NCI-H69 (cell line): ENCODE measurements around the gene ENPP7.

Source experiments
- DNase-seq: peaks from one replicate; lab custom pipeline; 2025; lab: John Stamatoyannopoulos, UW

Gene ENPP7

DNA sequence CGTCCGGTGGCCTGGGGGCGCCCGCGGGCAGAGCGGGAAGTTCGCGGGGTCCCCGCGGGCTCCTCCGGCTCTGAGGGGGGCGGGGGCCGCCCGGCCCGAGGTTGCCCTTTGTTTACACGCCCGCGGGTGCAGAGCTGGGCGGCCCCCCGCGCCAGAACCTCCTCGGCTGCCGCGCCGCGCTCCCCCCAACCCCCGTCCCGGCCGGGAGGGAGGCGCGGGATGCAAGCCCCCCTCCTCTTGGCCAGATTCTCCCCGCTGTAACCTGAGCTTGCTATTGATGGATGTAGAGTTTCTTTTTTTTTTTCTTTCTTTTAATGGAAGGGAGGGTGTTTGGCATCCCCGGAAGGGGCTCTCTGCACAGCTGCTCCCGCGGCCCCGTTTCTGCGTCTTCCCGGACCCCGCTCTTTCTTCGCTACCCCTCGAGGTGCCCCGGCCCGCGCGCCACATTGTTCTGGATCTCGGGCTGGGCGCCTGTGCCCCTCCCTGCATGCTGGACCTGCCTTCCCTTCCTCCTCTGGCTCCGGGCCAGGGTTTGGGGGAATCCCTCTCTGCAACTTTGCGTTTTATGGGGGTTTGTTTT lies 47.9 kb downstream of the ENPP7 start:
- peak; percentile 80 for DNase-seq

DNA sequence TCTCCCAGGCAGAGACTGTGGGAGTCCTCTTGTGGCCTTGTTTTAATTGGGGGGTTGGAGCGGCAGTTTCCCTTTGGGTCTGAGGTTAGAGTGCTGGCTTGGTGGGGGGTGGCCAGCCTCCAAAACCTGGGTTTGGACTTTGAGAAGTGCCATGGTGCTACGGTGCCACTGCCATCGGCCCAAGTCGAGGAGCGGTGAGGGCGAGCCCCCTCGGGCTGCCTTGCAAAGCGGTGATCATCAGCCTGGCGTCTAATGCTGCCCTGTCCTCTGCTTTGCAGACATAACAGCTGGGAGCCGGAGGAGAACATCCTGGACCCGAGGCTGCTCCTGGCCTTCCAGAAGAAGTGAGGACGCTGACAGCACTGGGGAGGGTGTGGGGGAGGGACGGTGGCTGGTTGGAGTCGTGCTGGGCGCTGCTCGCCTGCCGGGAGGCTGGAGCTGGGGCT lies 48.4 kb downstream of the ENPP7 start:
- no peak for DNase-seq

GRCh38 chr17:79779661-79780365 lies 49.1 kb downstream of the ENPP7 start:
- DNase-seq, result no peak

- no peak for DNase-seq
These were observed 50.4 kb downstream of the ENPP7 start for GRCh38 chr17:79781012-79781650.

GRCh38 chr17:79781736-79782575 lies 51.2 kb downstream of the ENPP7 start:
- no peak for DNase-seq

GRCh38 chr17:79783891-79784290 lies 53.1 kb downstream of the ENPP7 start:
- no peak for DNase-seq

DNA sequence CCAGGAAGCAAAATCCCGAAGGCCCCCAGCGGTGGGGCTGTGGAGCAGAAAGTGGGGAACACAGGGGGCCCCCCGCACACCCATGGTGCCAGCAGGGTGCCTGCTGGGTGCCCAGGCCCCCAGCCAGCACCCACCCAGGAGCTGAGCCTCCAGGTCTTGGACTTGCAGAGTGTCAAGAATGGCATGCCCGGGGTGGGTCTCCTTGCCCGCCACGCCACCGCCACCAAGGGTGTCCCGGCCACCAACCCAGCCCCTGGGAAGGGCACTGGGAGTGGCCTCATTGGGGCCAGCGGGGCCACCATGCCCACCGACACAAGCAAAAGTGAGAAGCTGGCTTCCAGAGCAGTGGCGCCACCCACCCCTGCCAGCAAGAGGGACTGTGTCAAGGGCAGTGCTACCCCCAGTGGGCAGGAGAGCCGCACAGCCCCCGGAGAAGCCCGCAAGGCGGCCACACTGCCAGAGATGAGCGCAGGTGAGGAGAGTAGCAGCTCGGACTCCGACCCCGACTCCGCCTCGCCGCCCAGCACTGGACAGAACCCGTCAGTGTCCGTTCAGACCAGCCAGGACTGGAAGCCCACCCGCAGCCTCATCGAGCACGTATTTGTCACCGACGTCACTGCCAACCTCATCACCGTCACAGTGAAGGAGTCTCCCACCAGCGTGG lies 53.7 kb downstream of the ENPP7 start:
- DNase-seq, result no peak

- no peak for DNase-seq
These were observed 54.5 kb downstream of the ENPP7 start for GRCh38 chr17:79785017-79785899.

DNA sequence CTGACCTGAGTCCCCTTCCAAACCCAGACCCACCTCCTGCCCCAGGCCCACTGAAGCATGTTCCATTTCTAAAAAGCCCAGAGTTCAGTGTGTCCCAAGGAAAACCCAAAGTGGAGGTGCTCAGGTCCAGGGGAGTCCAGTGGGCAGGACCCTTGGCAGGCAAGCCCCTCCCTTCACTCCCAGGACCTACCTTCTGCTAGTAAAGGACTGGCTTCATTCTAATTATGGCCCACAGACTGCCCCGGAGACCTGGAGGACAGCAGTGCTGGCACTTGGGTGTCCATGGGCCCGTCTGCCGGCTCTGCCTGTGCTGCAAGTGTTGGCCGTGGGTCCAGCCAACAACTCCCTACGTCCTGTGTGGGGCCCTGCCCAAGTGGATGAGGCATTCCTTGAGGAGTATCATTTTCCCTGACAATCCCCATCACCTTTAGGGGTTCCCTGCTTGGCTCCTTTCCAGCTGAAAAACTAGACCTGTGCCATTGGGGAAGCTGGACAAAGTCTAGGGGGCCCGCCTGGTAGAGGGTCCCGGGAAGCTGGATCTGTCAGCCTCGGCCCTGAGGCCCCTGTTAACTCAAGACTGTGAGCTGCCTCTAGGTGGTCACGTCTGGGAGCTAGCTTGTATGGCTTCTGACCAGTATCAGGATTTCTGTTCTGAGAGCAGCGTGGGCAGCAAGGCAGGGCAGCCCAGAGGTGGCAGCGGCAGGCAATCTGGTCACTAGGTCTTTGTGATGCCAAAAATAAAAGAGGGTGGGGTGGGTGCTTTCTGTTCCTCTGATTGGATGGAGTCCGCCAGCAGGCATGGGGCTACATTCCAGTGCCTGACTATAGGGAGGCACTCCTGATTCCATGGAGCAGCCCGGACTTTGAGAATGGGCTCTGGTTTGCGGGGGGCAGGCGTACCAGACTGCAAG lies 55.4 kb downstream of the ENPP7 start:
- no peak for DNase-seq

GRCh38 chr17:79786930-79787643 lies 56.3 kb downstream of the ENPP7 start:
- DNase-seq, result no peak

GRCh38 chr17:79788455-79788854 lies 57.7 kb downstream of the ENPP7 start:
- DNase-seq, result no peak

- no peak for DNase-seq
These were observed 58.5 kb downstream of the ENPP7 start for GRCh38 chr17:79788989-79789942.

DNA sequence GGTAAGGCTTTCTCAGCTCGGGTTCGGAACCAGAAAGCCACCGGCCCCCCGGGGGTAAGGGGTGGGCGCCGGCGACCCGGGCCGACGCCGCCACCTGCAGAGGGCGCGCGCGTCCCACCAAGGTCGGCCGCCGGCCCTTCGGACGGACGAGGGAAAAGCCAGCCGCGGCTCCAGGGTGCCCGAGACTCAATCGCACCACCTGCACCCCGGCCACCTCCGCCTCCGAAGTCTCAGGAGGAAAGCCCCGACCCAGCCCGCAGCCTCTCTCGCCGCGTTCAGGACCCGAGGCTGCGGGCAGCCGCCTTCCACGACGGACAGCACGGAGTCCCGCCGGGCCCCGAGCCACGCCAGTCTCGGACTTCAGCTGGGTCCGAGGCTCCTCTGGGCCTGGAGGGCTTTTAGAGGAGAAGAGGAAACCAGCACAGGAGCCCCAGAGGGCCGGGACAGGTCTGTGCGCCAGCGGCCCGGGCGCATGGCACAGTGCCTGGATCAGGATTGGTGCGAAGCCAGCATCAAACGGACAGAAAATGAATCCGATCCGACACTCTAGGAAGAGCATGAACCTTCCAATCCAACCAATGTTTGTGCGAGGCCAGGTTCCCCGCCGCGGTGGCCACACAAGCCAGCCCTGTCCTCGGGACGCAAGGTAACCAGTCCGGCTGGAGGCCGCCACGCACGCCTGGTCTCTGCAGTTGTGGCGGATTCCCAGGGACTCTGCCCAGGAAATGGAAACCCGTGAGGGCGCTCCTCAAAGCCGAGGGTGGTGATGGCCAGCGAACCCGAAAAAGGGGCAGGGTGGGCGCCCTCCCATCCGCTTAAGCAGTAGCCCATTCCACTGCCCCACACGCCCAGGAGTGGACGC lies 59.4 kb downstream of the ENPP7 start:
- DNase-seq, result peak; percentile 62

DNA sequence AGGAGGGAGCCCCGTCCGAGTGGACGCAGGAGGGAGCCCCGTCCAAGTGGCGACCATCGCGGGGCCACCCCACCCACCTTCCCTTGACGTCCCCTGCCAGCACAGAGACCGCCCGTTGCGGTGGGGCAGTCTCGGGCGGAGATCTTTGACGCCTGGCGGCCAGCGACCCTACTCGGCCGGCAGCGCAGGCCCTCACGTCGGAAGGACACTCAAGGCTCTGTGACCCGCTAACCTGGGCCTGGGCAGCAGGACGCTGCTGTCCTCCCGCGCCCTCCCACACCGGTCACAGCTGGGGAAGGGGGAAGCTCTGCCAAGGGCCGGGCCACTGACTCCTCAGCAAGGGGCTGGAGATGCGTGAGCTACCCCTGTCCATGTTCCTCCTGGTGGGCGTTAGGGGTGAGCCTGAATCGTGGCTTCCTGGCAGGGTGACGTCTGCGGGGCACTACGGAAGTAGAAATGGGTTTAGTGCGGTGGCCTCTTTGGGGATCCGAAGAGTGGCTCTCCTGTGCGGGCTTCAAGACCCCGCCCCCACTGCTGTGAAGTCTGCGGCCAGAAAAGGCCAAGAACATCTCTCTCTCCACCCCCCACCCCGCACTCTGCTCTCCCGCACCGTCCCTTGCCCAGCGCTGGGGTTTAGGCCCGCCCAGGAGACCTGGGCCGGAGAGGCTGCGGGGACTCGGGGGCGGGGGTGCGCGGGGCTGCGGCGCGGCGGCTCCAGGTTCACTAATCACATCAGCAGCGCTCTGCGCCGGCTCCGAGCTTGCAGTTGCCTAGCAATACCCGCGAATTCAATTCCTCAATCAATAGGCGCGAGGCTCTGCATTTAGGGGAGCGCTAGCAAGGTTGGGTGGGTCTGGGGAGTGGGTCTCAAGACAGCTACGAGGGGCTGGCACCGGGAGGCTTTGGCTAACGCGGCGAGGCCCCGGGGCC lies 60.3 kb downstream of the ENPP7 start:
- DNase-seq, result peak; percentile 39

DNA sequence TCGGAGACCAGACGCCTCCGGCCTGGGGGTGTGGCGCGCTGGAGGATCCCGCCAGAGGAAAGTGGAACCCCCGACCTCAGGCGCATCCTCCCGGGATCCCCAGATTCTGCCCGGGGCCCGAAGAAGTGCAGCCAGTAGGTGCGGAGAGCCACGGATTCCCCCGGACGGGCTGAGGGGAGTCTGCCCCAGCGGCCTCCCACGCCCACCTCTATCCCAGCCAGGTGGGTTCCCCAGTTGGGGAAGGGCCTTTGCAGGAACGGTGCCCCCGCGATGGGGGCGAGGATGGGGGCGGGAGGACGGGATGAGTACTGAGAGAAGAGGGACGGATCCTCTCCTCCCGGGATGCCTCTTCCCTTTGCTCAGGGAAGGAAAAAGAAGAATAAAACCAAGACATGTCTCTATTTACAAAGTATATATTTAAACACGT lies 61.0 kb downstream of the ENPP7 start:
- DNase-seq, result no peak
